ENCODE results near the gene ZBTB21.

- TF ChIP-seq CTCF (conservative IDR thresholded peaks at IDR 0.05; ENCODE audit: low read depth, low read length) = no peak
- no peak for TF ChIP-seq POLR2A (IDR thresholded peaks at IDR 0.05; ENCODE audit: low read depth, low read length)
- TF ChIP-seq CHD1 (IDR thresholded peaks at IDR 0.05; ENCODE audit: low read depth, low read length) = no peak
- TF ChIP-seq RAD21 (IDR thresholded peaks at IDR 0.05; ENCODE audit: low read length) = no peak
- no peak for TF ChIP-seq MXI1 (IDR thresholded peaks at IDR 0.05; ENCODE audit: borderline replicate concordance, low read depth, low read length)
- no peak for TF ChIP-seq BHLHE40 (IDR thresholded peaks at IDR 0.05; ENCODE audit: low read depth, low read length)
- no peak for TF ChIP-seq RCOR1 (IDR thresholded peaks at IDR 0.05; ENCODE audit: insufficient replicate concordance, low read length)
- TF ChIP-seq NFE2L2 (IDR thresholded peaks at IDR 0.05; ENCODE audit: low read depth, low read length) = no peak
- TF ChIP-seq SMC3 (IDR thresholded peaks at IDR 0.05; ENCODE audit: low read depth, low read length) = no peak
- no peak for TF ChIP-seq MAZ (IDR thresholded peaks at IDR 0.05; ENCODE audit: borderline replicate concordance, low read depth, low read length)
- no peak for TF ChIP-seq USF2 (IDR thresholded peaks at IDR 0.05; ENCODE audit: low read depth, low read length)
- no peak for TF ChIP-seq CEBPB (IDR thresholded peaks at IDR 0.05; ENCODE audit: low read depth, low read length)
- TF ChIP-seq FOS (IDR thresholded peaks at IDR 0.05; ENCODE audit: low read depth, low read length) = no peak
Measured at GRCh38 chr21:42031816-42032215, 21.7 kb upstream of the ZBTB21 start.
